Transverse colon (tissue), 4 donors: ENCODE results near the gene OR52I2. TPM values are rescaled to one million over a fixed set of nuclear protein-coding genes. Genes with fewer than 3 reads are reported as not detected.

Experiments
- DNase-seq: peaks from one replicate; pipeline ENCODE4 v3.0.0-alpha.2; 2019
- H3K27ac ChIP-seq, 4 donors: fragments of 200-600 bp; sonication (generic); 2 replicates each; pipeline ENCODE4 v1.5.1; 2016 to 2018; ENCODE audit warnings: inconsistent platforms in 4 of 4
- H3K27me3 ChIP-seq: fragments of 200-600 bp; sonication (generic); 2 replicates; pipeline ENCODE4 v1.5.1; 2017; ENCODE audit warnings: inconsistent platforms
- H3K36me3 ChIP-seq, 4 donors: fragments of 200-600 bp; sonication (generic); 2 replicates each; pipeline ENCODE4 v1.5.1; 2017 to 2019; ENCODE audit warnings: inconsistent platforms in 4 of 4
- H3K4me1 ChIP-seq, 4 donors: fragments of 200-600 bp; sonication (generic); 2 replicates each; pipeline ENCODE4 v1.5.1; 2017 to 2020; ENCODE audit warnings: inconsistent platforms in 4 of 4
- H3K4me3 ChIP-seq, 4 donors: fragments of 200-600 bp; sonication (generic); 1 replicate in 1 of 4; 2 replicates in 3 of 4; pipeline versions ENCODE4 v1.5.1 to v1.6.1; 2017 to 2019; ENCODE audit warnings: inconsistent platforms in 4 of 4
- H3K9me3 ChIP-seq, 2 donors: fragments of 200-600 bp; sonication (generic); 2 replicates each; pipeline ENCODE4 v1.5.1; 2017 to 2019; ENCODE audit warnings: inconsistent platforms in 2 of 2
- EP300 ChIP-seq: sonication (generic); formaldehyde crosslinking; IDR thresholded peaks from one replicate; pipeline ENCODE4 v1.6.1; 2017; ENCODE audit warnings: antibody characterized with exemption, low read depth
- POLR2A ChIP-seq: fragments of 450-650 bp; IDR thresholded peaks from one replicate; pipeline ENCODE4 v1.6.1; 2016; ENCODE audit warnings: antibody characterized with exemption, mild to moderate bottlenecking, moderate library complexity
- POLR2AphosphoS5 ChIP-seq, 3 donors: sonication (generic); formaldehyde crosslinking; IDR thresholded peaks; one replicate each; pipeline ENCODE4 v1.6.1; 2016; ENCODE audit warnings: antibody characterized with exemption in 3 of 3
- WGBS, 2 donors: methylation state at CpG; one replicate each; pipeline ENCODE4 v1.1.5; 2018; ENCODE audit warnings: low coverage in 1 of 2; 5-methylcytosine and 5-hydroxymethylcytosine counted together
- in situ Hi-C, 4 donors: fragments of 200-750 bp; cut with MboI; loops; one replicate each; pipeline versions ENCODE4 v1.15.0 to v1.15.1; 2017; ENCODE audit warnings: low sequenced_read_pairs in 3 of 4, low pct_ligation_motif_present in 1 of 4, low pct_unique_long_range_greater_than_20kb in 1 of 4
- intact Hi-C: fragments of 100-400 bp; cut with DNase I; formaldehyde crosslinking; loops from one replicate; pipeline ENCODE4 v1.15.1; 2023; ENCODE audit warnings: low total_unique reads
- total RNA-seq, 4 donors: library from RNA; depleted of rRNA; stranded (reverse); fragments of >200 nt; gene quantifications; one replicate each; pipeline ENCODE4 v1.1.0, GENCODE V29; 2016
- TF ChIP-seq, protein P1 (sequence below), 5 experiments: fragments of 200-600 bp in 3 of 5; fragments of 450-650 bp in 2 of 5; sonication (generic) in 3 of 5; IDR thresholded peaks; 1 replicate in 2 of 5; 2 replicates in 3 of 5; pipeline ENCODE4 v1.5.1; 2016 to 2017; ENCODE audit warnings: antibody characterized with exemption in 5 of 5, inconsistent platforms in 3 of 5, mild to moderate bottlenecking in 2 of 5, moderate library complexity in 1 of 5

OR52I2 gene
- total RNA-seq, 4 donors from 2014 or later: not detected

DNA sequence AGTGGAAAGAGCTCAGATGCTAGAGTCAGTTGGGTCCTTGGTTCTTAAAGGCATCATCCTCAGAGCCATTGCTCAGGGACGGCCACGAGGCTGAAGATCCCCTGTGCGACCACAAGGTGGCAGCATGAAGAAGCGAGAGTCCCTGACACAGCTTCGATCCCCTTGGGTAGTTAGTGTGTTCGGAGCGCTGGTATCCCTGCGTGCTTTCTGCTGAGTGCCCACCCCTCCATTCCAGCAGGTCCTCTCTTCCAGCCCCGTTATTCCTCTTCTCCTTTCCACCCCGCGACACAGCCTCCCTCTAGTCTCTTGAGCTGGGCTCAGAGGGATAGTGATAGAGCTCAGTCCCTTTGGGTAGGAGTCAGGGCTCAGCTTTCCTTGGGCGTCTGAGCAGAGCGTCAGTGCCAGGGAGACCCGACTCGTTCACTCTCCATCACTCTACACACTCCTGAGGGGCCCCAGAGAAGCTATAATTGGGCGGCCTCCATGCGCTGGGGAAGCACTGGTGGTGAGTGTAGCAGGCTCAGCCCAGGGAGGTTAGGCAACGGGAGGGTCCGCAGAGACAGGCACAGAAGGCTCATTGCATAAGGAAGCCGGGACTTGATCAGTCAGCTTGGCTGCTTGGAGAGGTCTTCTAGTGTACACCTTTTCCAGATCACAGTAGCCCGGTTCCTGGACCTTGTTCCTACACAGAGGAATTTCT, 55.6 kb downstream of the OR52I2 start, which contains the start of gene OR51D1:
OR51D1 (plus strand) TSS at position 516 of the 700 bp plus-strand sequence. CDS start 2,314 bp downstream, outside the sequence.
- TF ChIP-seq POLR2A: no peak
- TF ChIP-seq, protein P1, sequence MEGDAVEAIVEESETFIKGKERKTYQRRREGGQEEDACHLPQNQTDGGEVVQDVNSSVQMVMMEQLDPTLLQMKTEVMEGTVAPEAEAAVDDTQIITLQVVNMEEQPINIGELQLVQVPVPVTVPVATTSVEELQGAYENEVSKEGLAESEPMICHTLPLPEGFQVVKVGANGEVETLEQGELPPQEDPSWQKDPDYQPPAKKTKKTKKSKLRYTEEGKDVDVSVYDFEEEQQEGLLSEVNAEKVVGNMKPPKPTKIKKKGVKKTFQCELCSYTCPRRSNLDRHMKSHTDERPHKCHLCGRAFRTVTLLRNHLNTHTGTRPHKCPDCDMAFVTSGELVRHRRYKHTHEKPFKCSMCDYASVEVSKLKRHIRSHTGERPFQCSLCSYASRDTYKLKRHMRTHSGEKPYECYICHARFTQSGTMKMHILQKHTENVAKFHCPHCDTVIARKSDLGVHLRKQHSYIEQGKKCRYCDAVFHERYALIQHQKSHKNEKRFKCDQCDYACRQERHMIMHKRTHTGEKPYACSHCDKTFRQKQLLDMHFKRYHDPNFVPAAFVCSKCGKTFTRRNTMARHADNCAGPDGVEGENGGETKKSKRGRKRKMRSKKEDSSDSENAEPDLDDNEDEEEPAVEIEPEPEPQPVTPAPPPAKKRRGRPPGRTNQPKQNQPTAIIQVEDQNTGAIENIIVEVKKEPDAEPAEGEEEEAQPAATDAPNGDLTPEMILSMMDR (IDR thresholded peaks at IDR 0.05): peak; percentile 74 to 90 (median 84)
- no peak for TF ChIP-seq POLR2AphosphoS5 (IDR thresholded peaks at IDR 0.05)
- peaks cover 0 to 4% (median 0%) of the 10 kb centered on the region in 4 donors for H3K4me1 ChIP-seq
- no peak within 1 kb of the TSS for H3K27ac ChIP-seq
- peak within 1 kb of the TSS in 2 of 4 donors; percentile 4 to 15 for H3K4me3 ChIP-seq
- H3K9me3 ChIP-seq: no peaks in the 10 kb centered on the region
- in situ Hi-C loops (loop anchor here (10.0 to 25.0 kb wide), 3 partner anchors 200 to 375 kb away; partner anchors contain the start of gene OR51S1 (in 1 of the 4)), intact Hi-C loops (loop anchor here (5.0 kb wide), 1 partner anchor 190 kb away; no protein-coding TSS in a partner anchor)
- H3K27me3 ChIP-seq: peaks cover 3% of the 10 kb centered on the region
- no peaks in the 10 kb centered on the region for H3K36me3 ChIP-seq
- 37% methylated on average over 21 of the region's 21 CpGs; no CpG with 5 or more reads in 1 of the 2 donors for WGBS, 2 donors
- peak; percentile 77 for DNase-seq

DNA sequence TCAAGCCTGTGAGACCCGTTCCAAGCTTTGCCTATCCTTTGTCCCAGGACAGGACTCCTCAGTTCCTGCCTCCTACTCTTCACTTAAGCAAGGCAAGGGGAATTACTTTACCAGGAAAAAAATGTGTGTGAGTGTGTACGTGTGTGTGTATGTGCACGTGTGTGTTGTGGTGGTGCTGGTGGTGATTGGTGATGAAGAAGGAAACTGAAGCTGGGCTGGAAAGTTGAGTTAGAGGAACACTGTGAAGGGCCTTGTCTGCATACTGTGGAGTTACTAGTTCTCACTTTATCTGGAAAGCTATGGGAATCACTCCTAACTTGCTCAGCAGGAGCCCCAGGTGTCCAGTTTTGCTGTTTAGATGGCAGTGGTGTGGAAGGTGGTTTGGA, 56.1 kb downstream of the OR52I2 start:
- H3K4me3 ChIP-seq: no peak overlapping the region
- H3K27me3 ChIP-seq: peaks cover 3% of the 10 kb centered on the region
- 76 to 79% methylated on average over 3 of the region's 3 CpGs for WGBS, 2 donors
- H3K9me3 ChIP-seq: no peaks in the 10 kb centered on the region
- in situ Hi-C loops (loop anchor here (10.0 to 25.0 kb wide), 3 partner anchors 200 to 375 kb away; partner anchors contain the start of gene OR51S1 (in 1 of the 4)), intact Hi-C loops (loop anchor here (5.0 kb wide), 1 partner anchor 190 kb away; no protein-coding TSS in a partner anchor)
- H3K27ac ChIP-seq: no peak overlapping the region
- DNase-seq: no peak
- no peaks in the 10 kb centered on the region for H3K36me3 ChIP-seq
- peaks cover 0 to 4% (median 0%) of the 10 kb centered on the region in 4 donors for H3K4me1 ChIP-seq
- no peak for TF ChIP-seq EP300
- no peak for TF ChIP-seq POLR2A
- TF ChIP-seq, protein P1 (IDR thresholded peaks at IDR 0.05): no peak
- no peak for TF ChIP-seq POLR2AphosphoS5 (IDR thresholded peaks at IDR 0.05)

DNA sequence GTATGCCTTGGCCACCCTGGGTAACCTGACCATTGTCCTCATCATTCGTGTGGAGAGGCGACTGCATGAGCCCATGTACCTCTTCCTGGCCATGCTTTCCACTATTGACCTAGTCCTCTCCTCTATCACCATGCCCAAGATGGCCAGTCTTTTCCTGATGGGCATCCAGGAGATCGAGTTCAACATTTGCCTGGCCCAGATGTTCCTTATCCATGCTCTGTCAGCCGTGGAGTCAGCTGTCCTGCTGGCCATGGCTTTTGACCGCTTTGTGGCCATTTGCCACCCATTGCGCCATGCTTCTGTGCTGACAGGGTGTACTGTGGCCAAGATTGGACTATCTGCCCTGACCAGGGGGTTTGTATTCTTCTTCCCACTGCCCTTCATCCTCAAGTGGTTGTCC, 58.4 kb downstream of the OR52I2 start:
- peaks cover 3% of the 10 kb centered on the region for H3K27me3 ChIP-seq
- DNase-seq: no peak
- TF ChIP-seq POLR2A: no peak
- TF ChIP-seq POLR2AphosphoS5 (IDR thresholded peaks at IDR 0.05): no peak
- TF ChIP-seq, protein P1 (IDR thresholded peaks at IDR 0.05): no peak
- no peak for TF ChIP-seq EP300
- intact Hi-C loops: loop anchor here (5.0 kb wide), 1 partner anchor 187 kb away; no protein-coding TSS in a partner anchor
- H3K4me1 ChIP-seq: peaks cover 0 to 4% (median 0%) of the 10 kb centered on the region in 4 donors
- 82 to 86% methylated on average over 2 to 6 of the region's 6 CpGs for WGBS, 2 donors
- no peak overlapping the region for H3K4me3 ChIP-seq
- H3K9me3 ChIP-seq: no peaks in the 10 kb centered on the region
- in situ Hi-C loops: loop anchor here (10.0 to 25.0 kb wide), 3 partner anchors 197 to 372 kb away; partner anchors contain the start of gene OR51S1 (in 1 of the 4)
- no peak overlapping the region for H3K27ac ChIP-seq
- H3K36me3 ChIP-seq: no peaks in the 10 kb centered on the region

DNA sequence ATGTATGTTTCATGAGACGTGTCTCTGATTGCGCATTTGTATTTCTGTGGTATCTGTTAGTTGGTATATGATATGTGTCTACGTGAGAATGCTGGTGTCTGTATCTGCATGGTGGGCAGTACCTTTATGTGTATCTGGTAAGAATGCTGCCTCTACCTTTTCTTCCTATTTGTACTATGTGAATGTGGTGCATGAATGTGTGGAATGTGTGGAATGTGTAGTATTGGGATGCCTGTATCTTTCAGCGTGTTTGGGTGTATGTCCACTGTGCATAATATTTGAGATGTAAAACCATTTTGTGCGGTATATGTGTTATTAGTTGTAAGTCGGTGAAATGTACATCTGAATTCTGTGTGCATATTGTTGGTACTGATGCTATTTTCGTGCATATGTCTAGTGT, 60.0 kb downstream of the OR52I2 start:
- Histone ChIP-seq H3K9me3 (no peaks in the 10 kb centered on the region), H3K36me3 (no peaks in the 10 kb centered on the region), H3K4me3 (no peak overlapping the region), H3K27ac (no peak overlapping the region), H3K27me3 (no peaks in the 10 kb centered on the region), H3K4me1 (peaks cover 0 to 4% (median 0%) of the 10 kb centered on the region in 4 donors)
- TF ChIP-seq EP300 (no peak), POLR2AphosphoS5 (IDR thresholded peaks at IDR 0.05) (no peak), POLR2A (no peak)
- TF ChIP-seq, protein P1 (IDR thresholded peaks at IDR 0.05): no peak
- 92 to 93% methylated on average over 5 to 7 of the region's 7 CpGs for whole genome bisulfite sequencing, 2 donors
- in situ Hi-C loops: loop anchor here (25.0 kb wide), 2 partner anchors 196 to 371 kb away; partner anchors contain the start of gene OR51S1 (in 1 of the 4)
- intact Hi-C loops: no loop called here
- no peak for DNase-seq
